NCI-H1105 treated with DMSO at 0.1 percent for 48 hours (cell line): Measurements from ENCODE around the gene HSFX2.
"Not testable (repeated sequence)": the region's sequence is repeated elsewhere in the genome, so short reads cannot be mapped to it uniquely, and the experiment has no call there.

Experiments
- DNase-seq: peaks from one replicate; lab custom pipeline; 2025; lab: John Stamatoyannopoulos, UW

The HSFX2 gene

DNA sequence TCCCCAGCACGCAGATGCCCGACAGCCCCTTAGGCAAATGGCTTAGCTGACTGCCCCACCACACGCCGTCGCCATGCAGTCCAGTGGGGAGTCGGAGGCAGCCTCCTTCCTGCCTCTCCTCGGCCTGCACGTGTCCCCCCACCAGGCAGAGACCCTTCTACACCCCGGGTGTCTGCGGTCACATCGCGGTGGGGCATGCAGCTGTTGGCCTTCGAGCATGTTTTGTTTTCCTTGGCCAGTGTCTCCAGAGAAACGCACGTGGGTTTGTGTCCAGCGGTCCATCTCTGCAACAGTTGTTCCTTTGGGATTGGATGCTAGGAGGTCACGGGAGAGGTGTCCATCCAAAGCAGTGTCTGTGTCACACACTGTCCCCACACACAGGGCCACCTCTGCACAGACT is at the start of gene HSFX2:
Gene HSFX2, minus strand, starts transcription at position 101 of the 400 bp plus-strand sequence. CDS start 614 bp downstream, outside the sequence.
- DNase-seq, result not testable (repeated sequence)

DNA sequence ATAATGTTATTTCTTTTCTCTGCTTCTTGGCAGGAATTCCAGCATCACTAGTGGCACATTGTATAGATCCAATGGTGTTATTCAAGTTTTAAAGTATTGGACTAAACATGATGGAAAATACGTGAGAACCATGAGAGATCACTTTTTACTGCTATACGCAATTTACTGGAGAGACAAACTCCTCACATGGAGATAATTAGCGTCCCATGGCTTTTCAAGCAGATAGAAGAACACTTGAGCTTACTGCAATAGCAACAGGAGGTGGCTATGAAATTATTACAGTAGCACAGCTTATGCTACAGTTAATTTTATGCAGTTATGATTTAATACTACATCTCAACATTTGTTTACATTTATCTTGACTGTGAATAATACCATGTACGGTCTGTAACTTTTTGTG is 48.4 kb upstream of the HSFX2 start:
- DNase-seq, result no peak

DNA sequence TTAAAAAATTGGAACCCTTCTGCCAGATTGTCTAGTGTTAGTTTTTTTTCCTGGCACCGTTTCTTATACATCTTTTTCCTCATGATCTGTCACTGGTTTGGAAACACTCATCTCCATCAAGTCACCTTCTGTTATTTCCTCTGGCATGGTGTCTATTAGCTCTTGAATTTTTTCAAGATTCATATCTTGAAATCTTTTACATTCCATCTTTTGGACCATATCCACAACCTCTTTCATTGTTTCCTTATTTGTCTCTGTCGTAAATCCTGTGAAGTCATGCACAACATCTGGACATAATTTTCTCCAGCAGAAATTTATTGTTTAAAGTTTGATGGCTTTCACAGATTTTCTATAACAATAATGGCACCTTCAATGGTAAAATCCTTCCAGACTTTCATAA is 46.7 kb upstream of the HSFX2 start:
- DNase-seq, result no peak

DNA sequence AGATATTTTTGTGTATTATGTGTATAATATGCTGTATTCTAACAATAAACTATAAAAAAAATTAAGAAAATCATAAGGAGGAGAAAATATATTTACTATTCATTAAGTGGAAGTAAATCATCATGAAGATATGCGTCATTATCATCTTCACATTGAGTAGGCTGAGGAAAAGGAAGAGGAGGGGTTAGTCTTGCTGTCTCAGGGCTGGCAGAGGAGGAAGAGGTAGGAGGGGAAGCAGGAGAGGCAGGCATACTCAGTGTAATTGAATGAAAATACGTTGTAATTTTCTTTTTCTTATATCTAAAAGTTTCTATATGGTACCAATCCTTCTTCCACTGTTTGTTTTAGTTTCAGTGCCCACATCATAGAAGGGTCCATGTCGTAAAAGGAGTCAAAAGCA is 46.3 kb upstream of the HSFX2 start:
- DNase-seq, result no peak

DNA sequence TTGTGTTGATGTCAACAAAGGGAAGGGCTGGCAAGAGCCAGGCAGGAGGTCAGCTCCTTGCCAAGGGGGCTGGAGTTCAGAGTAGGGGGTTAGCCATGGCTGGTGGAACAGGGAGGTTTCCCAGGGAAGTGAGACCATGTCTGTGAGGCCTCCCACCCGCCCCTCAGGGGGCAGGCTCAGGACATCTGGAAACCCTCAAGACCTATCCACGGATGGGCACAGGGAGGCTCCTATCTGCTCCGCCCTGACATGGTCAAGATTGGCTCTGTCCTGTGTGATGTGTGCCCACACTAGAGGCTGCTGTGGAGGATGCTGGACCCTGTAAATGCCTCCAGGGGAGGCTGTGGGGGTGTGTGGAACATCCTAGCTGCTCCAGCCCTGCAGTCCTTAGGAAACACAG is 44.5 kb upstream of the HSFX2 start:
- no peak for DNase-seq

- DNase-seq, result no peak
Measured at GRCh38 chrX:149638860-149639259, 43.7 kb upstream of the HSFX2 start.

- no peak for DNase-seq
Measured at GRCh38 chrX:149633511-149633910, 38.4 kb upstream of the HSFX2 start.

DNA sequence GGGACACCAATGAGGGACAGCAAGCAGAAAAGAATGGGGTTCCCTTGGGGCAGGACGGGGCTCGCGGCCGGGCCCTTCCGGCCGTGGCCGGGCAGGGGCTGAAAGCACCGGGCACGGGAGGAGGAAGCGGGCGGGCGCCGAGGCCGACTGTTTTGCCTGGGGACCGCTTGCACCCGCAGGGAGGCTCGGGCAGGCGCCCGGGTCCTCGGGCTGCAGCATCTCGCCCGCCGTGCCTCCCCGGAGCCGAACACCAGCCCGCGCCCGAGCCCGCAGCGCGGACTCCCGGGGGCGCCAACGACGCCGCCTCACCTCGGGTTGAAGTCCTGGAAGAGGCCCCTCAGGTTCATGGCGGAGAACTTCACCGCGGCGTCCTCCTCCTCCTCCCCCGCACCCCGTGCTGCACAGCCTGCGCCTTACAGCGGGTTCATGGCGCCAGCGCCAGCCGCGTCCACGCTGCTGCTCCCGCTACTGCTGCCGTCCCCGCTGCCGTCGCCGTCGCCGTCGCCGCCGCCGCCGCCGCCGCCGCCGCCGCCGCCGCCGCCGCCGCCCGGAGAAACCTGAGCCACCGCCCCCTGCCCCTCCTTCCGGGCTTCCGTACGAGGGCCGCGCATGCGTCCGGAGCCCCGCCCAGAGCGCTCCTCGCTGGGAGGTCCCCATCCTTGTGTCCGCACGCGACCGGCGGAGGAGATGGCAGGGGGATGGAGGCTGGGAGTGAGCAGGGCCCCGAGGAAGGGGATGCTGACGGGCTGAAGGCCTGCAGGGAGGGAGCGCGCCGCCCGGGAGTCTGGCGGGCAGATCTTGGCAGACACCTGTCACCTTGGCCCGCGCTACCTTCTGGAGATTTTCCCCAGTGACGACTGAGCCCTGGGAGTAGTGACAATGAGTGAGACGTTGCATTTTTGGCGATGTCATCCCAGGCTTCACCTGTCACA is 36.4 kb upstream of the HSFX2 start, which contains the start of gene TMEM185A:
Gene TMEM185A, minus strand, starts transcription at position 559 of the 932 bp plus-strand sequence. Its CDS starts 212 bp downstream, at position 347.
- DNase-seq, result peak; percentile 82

- DNase-seq, result peak; percentile 19
Measured at GRCh38 chrX:149630681-149631233, 35.6 kb upstream of the HSFX2 start.

DNA sequence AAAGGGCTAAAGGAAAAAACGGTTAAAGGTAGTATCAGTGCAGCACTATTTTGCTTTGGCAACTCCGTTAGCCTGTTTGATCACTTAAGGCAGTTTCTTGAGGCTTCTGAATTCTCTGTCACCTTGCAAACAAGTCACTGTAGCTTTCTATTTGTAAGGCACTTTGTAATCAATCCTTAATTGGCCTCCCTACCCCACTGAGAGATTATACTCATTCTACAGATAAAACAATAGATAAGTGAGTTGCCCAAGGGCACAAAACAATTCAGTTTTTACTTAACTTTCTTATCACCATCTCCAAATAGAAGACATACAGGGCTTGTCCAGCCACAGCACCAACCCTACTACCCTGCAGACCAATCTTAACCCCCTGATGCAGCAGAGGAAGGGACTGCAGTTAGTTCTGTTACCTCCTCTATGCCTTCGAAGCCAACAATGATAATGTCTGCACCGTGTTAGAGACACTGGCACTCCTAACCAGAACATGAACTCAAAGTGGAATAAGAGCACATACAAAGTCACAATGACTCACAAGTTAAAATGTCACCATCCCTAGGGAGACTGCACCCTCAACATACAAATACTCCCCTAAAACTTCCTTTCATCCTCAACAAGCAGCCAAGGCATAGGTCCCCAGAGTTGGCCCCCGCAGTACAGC is 34.7 kb upstream of the HSFX2 start:
- DNase-seq, result no peak

DNA sequence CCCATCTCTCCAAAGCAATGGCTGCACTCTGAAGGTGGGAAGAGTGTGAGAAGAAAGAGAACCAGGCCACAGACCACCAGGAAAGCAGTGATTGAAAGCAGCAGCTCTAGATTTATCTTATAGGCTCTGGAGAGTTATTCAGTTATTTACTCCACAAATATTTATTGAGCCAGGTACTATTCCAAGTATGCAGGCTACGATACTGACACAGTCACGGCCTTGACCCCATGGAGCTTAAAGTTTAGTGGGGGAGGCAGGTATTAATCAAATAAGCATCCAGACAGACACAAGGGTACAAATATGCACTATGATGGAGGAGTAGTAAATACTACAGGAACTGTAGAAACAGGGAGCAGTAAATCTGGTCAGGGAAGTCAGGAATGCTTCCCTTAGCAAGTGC is 33.7 kb upstream of the HSFX2 start:
- DNase-seq, result no peak

DNA sequence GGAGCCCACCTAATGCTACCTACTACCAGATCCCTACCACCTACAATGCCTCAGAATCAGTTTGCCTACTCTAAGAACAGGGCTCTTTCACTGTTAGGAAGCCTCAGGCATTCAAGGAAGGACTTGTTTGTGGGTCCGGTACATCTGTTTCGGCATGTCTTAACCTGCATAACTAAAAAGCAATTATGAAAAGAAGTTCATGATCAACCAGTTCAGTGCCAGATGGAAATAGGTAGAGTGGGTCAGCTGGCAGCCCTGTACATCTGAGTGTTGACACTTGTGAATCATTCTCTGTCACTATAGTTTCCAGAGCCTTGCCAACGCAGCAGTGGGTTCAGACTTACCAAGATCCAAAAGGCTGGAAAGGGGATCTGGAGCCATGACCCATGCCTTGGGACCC is 33.2 kb upstream of the HSFX2 start:
- DNase-seq, result peak; percentile 46

GRCh38 chrX:149626829-149627228 is 31.7 kb upstream of the HSFX2 start:
- DNase-seq, result not testable (repeated sequence)

- DNase-seq, result not testable (repeated sequence)
Measured at GRCh38 chrX:149619662-149620061, 24.5 kb upstream of the HSFX2 start.

DNA sequence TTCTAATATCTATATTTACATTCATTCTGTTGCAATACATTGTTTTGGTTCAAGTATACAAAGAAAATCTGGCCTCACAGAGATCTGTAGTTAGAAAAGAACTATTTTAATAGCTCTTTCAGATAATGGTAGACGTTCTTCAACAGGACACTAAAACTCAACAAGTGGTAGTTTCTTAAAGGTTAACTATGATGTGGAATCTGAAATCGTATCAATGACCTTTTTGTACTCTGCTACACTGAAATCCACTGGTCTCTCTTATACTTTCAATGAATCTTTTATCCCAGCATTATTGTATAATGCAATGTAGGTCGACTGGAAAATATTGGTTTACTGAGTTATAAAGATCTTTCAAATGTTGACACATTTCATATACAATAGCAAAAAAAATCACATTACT is 23.8 kb upstream of the HSFX2 start:
- DNase-seq, result no peak

- DNase-seq, result no peak
Measured at GRCh38 chrX:149611623-149612175, 16.6 kb upstream of the HSFX2 start.

- DNase-seq, result no peak
Measured at GRCh38 chrX:149610511-149610910, 15.4 kb upstream of the HSFX2 start.

DNA sequence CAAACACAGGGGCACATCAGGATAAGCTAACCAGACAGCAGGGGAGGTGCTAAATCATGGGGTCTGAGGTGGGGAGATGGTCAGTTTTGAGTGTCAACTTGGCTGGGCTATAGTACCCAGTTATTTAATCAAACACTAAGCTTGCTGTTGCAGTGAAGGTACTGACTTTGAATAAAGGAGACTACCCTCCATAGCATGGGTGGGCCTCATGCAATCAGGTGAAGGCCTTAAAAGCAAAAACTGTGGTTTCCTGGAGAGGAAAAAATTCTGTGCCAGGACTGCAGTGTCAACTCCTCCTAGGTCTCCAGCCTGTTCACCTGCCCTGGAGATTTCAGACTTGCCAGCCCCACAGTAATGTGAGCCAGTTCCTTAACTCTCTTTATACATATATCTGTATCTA is 12.6 kb upstream of the HSFX2 start:
- no peak for DNase-seq

DNA sequence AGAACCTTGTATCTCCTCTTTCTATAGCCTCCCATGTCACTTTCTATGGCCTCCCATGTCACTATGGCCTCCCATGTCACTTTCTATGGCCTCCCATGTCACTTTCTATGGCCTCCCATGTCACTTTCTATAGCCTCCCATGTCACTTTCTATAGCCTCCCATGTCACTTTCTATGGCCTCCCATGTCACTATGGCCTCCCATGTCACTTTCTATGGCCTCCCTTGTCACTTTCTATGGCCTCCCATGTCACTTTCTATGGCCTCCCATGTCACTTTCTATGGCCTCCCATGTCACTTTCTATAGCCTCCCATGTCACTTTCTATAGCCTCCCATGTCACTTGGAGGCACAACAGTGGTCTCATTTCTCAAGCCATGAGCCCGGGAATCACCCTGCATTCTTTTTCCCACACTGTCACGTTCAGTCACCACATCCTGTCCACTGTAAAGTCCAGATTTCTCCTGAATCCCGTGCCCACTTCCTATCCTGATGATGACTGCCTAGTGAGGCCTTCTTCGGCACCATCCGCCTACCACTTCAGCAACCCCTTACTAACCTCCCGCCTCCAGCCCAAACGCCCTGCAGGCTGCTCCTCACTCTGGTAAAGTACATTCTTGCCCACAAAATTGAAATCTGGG is 10.3 kb upstream of the HSFX2 start:
- DNase-seq, result not testable (repeated sequence)

DNA sequence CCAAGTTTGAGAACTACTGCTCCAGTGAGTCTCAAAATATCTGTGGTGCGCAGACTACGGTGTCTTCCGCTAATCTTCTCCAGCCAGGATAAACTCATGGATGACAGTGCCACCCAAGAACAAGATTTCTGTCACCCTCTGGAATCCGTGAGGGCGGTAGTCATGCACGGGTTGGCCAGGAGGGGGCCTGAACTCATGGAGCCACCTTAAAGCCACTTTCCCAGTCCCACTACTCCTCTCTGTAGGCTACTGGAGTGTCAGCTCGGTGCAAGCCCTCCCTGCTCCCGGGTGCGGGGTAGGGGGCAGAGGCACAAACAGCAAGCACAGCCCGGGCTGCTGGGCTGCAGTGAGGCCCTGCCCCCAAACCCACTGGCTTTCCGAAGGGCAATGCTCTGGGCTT is 3.5 kb upstream of the HSFX2 start:
- DNase-seq, result not testable (repeated sequence)

GRCh38 chrX:149595943-149596342 is 829 bp upstream of the HSFX2 start:
- DNase-seq, result not testable (repeated sequence)

- not testable (repeated sequence) for DNase-seq
Measured at GRCh38 chrX:149590993-149591392, 4.1 kb downstream of the HSFX2 start.
